Activated CD4-positive, alpha-beta T cell treated with anti-CD3 and anti-CD28 coated beads, Interleukin-2, Interleukin-4, amounts not matched to agents 100 ng/mL and 50 ng/mL, durations not matched to agents 16 hours and 8 hours (primary cell): ENCODE data around the gene KANK3.
"Not testable (repeated sequence)": the region's sequence is repeated elsewhere in the genome, so short reads cannot be mapped to it uniquely, and the experiment has no call there.

Experiments used
- DNase-seq: peaks from one replicate; pipeline ENCODE4 v3.0.0-alpha.2; 2020; ENCODE audit warnings: low spot score

KANK3 gene

DNA sequence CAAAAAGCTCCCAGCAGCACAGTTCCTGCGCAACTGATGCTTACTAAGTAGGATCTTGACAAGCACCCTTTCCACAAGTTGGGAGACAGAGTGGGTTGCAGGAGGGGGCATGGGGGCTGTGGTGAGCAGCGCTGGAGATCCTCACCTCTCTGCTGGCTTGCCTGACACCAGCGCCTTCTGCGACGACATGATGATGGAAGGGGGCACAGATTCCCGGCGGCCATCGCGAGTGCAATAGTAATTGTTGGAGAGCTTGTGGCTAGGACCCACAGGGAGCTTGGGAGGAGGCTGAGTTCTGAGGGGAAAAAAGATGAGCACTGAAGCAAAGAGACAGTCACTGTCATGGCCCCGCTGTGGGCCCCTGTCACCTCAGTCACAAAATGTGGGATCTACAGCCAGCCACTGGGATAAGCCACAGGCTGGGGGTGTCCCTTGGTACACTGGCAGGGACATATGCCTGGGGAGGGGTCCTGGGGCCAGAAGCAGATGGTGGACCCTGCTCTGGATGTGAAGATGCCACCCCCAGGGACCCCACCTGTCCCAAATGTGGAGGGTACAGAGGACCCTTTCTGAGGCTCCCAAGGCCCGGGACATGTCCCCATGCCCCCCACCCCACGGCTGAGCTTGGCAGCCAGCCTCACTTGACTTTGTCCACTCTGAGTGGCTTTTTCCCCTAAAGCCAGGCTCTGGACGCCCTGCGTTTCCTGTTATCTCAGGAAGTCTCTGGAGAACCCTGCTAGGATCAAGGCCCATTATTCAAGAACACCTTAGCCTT is 26.5 kb downstream of the KANK3 start:
- DNase-seq: no peak

DNA sequence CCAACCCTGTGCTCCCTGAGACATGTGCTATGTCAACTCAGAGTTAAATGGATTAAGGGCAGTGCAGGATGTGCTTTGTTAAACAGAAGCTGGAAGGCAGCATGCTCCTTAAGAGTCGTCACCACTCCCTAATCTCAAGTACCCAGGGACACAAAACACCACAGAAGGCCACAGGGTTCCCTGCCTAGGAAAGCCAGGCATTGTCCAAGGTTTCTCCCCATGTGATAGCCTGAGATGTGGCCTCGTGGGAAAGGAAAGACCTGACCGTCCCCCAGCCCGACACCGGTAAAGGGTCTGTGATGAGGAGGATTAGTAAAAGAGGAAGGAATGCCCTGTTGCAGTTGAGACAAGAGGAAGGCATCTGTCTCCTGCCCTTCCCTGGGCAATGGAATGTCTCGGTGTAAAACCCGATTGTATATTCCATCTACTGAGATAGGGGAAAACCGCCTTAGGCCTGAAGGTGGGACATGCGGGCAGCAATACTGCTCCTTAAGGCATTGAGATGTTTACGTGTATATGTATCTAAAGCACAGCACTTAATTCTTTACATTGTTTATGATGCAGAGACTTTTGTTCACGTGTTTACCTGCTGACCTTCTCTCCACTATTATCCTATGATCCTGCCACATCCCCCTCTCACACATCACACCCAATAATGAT is 28.0 kb downstream of the KANK3 start:
- not testable (repeated sequence) for DNase-seq

DNA sequence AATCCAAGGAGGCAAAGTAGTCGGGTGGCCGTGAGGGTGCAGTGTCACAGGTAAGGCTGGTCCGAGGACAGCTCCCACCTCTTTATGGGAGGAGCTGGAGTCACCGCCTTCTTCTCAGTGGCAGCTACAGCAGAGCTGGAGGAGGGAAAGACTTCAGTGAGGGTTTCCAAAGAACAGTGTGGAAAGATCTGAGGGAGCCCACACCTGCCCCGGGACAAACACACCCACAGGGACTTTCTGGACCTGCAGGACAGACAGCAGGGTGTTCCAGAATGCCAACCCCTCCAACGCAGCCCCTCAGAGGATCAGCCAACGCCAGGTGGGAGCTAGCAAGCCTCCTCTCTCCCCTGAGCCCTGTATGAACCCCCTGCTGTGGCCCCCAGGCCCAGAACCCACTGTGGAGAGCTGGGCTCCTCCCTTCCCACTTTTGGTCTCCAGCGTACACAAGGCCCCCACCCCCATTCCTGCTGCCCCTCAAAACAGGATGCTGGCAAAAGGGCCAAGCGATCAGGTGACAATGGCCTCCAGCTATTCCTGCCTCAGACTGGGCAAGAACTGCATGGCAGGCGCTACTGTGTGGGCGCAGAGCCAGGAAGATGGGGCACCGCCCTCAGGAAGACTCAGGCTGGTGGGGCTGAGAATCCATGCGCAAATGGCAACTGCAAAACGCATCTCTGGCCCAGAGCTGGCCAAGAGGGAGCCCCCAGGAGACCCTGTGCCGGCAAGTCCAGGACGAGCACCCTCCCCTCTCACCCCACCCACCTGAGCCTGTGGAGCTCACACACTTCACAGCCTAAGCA is 31.4 kb downstream of the KANK3 start:
- no peak for DNase-seq

DNA sequence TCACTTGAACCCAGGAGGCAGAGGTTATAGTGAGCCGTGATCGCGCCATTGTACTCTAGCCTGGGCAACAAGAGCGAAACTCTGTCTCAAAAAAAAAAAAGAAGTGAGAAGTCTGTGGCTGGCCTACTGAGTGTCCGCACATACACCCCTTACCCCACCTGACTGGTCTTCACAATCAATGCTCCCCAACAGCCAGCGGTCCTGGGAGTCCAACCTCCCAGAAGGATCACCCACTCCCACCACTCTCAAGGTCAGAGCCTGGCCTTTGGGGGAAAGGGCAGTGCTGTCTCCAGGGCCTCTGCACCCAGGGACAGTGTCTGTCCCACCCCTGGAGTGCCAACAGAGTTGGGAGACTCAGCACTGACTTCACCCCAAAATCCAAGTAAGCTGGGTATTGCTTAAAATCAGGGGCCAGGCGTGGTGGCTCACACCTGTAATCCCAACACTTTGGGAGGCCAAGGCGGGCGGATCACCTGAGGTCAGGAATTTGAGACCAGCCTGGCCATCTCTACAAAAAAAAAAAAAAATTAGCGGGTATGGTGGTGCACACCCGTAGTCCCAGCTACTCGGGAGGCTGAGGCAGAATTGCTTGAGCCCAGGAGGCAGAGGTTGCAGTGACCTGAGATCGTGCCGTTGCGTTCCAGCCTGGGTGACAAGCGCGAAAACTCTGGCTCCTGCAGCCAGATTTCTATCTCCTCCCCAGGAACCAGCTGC is 32.6 kb downstream of the KANK3 start:
- no peak for DNase-seq

DNA sequence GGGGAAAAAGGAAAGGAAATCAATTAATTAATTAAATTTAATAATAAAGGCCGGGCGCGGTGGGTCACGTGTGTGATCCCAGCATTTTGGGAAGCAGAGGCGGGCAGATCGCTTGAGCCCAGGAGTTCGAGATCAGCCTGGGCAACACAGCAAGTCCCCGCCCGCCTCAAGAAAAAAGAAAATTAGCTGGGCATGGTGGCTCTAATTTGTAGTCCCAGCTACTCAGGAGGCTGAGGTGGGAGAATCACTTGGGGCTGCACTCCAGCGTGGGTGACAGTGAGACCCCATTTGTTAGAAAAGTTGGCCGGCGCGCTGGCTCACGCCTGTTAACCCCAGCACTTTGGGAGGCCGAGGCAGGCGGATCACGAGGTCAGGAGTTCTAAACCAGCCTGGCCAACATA is 34.2 kb downstream of the KANK3 start:
- DNase-seq: no peak

DNA sequence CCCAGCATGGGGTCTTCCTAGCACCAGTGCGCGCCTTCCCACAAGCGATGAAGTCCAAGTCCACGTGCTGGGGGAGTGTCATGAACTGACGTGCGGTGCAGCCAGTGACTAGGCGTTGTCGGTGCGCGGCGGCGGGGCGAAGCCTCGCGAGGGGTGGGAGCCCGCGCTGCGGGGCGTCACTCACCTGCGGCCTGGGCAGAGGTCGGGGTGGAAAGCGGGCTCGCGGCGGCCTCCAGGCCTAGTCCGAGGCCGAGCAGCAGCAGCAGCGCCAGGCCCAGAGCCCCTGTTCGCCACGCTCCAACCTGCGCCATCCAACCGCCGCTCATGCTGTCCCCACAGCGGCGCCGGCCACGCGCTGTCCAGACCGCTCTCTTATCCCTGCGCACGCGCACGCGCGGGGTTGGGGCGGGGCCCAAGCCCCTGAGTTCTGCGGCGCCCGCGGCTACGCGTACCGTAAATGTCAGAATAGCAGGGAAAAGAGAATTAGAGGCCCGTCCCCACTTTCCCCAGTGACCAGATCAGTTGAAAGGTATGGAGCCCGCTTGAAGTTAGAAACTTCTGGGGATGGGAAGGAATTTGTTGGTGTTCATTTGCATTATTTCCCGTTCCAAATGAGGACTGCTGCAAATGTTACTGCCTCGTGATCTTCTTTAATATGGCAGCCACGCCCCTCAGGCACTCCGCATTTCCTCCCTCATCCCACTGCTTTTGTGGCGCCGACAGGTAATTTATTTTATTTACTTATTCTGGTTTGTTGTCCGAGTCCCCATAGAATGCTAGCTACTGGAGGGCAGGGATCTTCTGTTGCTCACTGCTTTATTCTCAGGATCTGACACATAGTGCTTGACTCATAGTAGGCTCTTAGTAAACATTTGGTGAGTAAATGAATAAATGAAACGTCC is 34.8 kb downstream of the KANK3 start, which contains the start of gene CD320:
CD320 (minus strand) TSS at position 394 of the 902 bp plus-strand sequence; CDS start at position 326, 68 bp downstream.
- peak; percentile 88 for DNase-seq

DNA sequence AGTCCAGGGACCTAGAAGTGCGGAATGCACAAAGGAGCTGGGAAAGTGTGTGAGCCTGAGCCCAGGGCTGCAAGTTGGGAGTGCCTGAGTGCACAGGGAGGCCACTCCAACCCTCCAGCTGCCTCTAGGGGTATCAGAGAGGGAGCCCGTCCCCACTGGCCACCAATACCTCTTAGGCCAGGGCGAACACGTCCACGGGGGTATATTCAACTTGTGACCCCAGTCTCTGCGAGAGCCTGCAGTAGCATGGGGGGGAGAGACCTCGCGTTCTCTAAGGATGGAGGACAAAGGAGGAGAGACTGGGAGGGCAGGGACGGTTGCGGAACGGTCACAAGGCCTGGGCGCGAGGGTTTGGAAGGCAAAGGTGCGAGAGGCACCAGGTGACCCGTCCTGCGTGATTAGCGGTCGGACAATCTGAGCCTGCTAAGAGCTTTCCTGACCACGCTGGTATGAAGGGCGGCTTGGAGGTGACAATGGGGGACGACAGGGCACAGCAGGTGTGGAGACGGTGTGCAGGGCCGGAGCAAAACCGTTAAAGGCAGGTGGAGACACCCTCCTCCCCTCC is 35.6 kb downstream of the KANK3 start:
- DNase-seq: no peak

DNA sequence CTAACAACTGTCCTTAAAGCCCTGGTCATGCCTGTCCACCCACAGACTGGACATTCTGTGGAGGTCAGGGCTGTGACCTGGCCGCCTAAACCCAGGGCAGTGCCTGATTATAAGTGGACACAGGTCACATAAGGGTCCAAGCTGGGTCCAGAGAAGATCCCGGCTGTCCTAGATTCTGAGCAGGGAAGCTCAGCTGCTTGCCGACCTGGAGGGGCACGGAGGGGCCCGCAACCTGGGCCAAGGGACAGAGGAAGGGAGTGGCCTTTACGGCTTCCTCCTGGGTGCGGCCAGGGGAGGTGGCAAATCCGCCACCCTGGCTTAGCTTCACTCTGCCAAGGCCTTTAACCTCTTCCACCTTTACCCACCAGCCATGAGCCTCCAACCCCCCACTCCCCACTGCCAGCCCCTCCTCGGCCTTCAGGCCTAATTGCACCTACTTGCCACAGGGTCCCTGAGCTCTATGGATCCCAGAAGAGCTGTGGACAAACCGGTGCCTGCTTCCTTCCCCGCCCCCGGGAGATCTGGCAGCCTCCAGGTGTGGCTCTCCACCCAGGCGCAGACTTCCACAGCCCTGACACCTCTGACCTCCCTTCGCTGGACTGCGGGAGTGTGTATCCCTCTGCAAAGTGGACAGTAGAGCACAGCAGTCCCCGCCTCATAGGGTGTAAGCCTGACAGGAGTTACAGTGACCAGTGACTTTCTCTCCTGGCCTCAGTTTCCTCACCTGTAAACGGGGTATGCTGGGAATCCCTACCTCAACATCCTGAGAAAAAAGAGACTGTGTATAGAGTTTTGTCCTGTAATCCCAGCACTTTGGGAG is 36.6 kb downstream of the KANK3 start:
- DNase-seq: no peak

DNA sequence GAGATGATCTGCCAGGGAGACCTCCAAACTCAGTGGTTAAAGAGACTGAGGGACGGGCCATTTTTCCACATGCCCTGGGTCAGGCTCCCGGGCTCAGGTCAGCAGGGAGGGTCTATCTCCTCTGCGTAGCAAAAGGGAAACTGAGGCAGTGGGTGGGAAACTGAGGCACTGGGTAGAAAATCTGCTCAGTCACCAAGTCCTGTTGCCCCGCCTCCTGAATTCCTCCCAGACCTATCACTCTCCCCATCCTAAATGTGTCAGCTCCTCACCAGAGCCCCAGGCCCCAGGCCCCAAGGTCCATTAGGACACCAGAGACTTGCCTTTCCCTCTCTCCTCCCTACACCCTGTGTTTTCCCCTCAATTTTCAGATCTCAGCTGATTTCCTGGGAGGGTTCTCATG is 37.3 kb downstream of the KANK3 start:
- DNase-seq: no peak

DNA sequence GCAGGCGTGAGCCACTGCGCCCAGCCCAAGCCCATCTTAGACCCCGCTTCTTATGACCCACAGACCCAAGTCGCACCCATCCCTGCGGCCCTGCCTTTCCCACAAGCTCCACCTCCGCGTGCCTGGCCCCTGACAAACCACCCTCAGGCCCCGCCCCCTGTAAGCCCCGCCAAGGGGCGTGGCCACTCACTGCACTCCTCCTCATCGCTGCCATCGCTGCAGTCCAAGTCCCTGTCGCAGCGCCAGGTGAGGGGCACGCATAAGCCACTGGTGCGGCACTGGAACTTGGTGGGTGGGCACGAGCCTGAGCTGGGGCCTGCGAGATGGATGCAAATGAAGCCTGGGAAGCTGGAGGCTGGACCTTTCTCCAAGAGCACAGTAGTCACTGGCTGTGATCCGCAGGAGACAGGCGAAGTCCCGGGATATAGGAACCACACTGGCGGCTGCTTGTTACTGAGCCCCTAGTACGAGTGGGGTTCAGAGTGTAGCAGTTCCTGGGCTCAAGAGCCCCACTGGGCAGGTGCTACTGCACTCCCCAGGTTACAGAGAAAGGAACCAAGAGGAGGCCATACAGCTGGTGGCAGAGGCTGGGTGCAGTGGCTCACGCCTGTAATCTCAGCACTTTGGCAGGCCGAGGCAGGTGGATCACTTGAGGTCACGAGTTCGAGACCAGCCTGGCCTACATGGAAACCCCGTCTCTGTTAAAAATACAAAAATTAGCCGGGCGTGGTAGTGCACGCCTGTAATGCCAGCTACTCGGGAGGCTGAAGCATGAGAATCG is 38.0 kb downstream of the KANK3 start:
- DNase-seq: no peak

DNA sequence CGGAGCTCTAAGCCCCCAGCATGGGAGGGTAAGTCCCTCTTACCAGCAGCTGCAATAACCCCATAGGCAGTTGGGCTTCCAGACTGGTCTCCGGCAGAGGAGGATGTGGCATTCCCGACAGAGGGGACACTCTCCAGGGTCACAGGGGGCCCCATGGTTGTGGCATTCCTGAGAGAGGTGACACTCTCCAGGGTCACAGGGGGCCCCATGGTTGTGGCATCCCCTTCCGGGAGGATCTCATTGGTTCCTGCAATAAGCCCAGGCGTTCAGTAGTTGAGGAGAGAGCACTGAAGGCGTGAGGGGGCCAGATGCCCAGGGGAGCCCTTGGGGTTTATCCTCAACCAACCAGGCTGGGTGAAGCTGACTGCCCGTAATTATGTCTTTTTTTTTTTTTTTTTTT is 40.3 kb downstream of the KANK3 start:
- no peak for DNase-seq

DNA sequence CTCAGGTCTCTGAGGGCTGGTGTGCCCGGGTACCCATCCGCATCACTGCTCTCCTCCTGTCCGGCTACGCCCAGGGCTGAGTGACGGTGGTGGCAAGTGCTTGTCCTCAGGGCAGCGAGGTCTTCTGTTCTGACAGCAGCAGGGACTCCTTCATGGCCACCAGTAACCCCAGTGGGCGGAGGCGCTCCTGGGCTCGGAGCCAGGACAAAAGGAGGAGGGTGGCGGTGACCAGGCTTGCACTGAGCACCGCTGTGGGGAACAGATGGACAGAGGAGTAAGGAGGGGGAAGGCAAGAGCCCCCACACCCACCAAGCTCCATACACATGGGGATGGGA is 40.7 kb downstream of the KANK3 start:
- DNase-seq: no peak

DNA sequence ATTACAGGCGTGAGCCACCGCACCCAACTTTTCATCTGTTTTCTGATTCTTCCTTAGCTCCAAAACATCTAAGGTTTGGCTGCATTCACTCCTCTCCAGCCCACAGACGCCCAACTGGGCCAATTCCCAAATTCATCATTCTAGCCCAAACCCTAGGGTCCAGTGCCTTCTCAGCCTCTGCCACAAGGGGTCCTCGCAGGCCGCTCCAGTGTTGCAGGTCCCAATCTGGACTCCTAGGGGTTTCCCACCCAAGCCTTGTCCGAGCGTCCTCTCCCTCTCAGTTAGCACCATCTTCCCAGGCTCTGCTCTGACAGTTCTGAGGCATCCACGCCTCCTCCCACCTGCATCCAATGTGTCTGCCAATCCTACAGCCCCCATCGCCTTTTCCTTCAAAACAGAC is 51.7 kb downstream of the KANK3 start:
- DNase-seq: not testable (repeated sequence)

DNA sequence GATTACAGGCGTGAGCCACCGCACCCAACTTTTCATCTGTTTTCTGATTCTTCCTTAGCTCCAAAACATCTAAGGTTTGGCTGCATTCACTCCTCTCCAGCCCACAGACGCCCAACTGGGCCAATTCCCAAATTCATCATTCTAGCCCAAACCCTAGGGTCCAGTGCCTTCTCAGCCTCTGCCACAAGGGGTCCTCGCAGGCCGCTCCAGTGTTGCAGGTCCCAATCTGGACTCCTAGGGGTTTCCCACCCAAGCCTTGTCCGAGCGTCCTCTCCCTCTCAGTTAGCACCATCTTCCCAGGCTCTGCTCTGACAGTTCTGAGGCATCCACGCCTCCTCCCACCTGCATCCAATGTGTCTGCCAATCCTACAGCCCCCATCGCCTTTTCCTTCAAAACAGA is 66.6 kb downstream of the KANK3 start:
- DNase-seq: not testable (repeated sequence)
